WI38 (cell line): ENCODE results near the gene FBL.
"Not testable (repeated sequence)": the region's sequence is repeated elsewhere in the genome, so short reads cannot be mapped to it uniquely, and the experiment has no call there.

Experiments
- H3K4me3 ChIP-seq: 2 replicates; pipeline ENCODE4 v1.5.1; 2011; ENCODE audit warnings: low read depth, mild to moderate bottlenecking, control low read depth, low read length
- TF ChIP-seq, protein P1 (sequence below): IDR thresholded peaks from 2 replicates; pipeline ENCODE4 v1.5.1; 2012; ENCODE audit warnings: low read depth, mild to moderate bottlenecking, control low read depth, low read length

Gene FBL

DNA sequence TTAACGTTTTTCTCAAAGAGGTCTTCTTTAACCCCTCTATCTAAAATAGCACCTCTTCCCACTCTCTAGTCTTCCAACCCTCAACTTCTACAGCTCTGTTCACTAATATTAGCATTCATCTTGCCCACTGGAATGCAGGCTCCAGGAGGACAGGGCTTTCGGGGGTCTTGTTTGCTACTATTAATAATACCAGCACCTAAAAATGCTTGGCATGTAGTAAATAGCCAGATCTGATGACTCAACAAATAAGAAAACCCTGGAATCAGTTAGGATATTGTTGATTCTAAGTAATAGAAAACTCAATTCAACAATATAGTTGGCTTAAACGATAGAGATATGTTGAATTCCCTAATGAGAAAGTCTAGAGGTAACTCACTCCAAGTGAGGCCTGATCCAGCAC lies 26.4 kb downstream of the FBL start:
- no peak overlapping the region for H3K4me3 ChIP-seq
- TF ChIP-seq, protein P1, sequence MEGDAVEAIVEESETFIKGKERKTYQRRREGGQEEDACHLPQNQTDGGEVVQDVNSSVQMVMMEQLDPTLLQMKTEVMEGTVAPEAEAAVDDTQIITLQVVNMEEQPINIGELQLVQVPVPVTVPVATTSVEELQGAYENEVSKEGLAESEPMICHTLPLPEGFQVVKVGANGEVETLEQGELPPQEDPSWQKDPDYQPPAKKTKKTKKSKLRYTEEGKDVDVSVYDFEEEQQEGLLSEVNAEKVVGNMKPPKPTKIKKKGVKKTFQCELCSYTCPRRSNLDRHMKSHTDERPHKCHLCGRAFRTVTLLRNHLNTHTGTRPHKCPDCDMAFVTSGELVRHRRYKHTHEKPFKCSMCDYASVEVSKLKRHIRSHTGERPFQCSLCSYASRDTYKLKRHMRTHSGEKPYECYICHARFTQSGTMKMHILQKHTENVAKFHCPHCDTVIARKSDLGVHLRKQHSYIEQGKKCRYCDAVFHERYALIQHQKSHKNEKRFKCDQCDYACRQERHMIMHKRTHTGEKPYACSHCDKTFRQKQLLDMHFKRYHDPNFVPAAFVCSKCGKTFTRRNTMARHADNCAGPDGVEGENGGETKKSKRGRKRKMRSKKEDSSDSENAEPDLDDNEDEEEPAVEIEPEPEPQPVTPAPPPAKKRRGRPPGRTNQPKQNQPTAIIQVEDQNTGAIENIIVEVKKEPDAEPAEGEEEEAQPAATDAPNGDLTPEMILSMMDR = no peak

DNA sequence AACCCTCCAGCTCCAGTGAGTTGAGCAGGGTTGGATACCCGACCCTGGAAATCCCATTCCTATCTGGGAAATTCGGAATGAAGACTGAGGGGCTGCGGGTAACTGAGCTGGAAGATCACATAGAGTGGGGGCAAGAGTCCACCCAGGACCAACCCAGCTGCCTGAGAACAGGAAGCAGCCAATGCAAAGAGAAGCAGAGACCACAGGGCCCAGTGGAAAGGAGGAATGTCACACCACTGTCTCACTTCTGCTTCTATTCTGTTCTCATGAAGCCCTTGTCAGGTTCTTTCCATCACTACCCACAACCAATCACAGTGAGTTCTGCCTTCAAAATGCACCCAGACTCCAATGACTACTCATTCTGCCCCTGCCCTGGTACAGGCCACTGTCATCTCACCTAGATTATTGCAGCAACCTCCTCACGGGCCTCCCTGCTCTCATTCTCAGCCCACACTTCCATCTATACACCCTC lies 27.5 kb downstream of the FBL start:
- H3K4me3 ChIP-seq = no peak overlapping the region
- TF ChIP-seq, protein P1 = no peak

- H3K4me3 ChIP-seq = no peak overlapping the region
- TF ChIP-seq, protein P1 = no peak
Measured at GRCh38 chr19:39817888-39818561, 28.2 kb downstream of the FBL start.

DNA sequence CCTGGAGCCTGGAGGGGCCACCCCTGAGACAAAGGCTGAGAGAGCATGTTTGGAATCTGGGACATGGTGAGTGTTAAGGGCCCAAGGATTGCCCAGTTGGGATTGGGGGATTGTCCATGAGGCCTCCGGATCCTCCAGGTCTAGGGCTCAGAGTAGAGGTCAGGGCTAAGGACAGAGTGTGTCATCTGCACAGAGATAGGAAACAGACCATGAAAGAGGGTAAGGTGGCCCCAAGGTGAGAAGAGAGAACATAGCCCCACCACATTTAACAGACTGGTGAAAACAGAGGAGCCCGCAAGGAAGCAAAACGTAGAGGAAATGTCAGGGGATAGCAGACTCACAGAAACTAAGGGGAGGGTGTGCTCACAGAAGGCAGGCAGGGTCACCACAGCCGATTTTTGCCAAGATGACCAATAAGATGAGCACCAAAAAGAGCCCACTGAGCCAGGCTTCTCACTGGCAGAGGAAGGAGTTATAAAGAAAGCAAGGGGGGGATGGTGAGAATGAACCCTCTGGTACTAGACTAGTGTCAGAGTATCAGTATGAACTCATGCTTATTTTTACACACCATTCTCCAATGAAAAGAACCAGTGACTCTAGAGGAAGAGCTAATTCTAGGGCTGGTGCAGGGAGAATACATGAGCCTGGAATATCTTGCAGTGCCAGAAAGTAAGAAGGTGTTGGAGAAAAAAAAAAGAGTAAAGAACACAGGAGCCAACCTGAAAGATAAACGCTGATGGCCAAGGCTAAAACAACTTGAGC lies 29.7 kb downstream of the FBL start:
- no peak overlapping the region for H3K4me3 ChIP-seq
- TF ChIP-seq, protein P1 = no peak

DNA sequence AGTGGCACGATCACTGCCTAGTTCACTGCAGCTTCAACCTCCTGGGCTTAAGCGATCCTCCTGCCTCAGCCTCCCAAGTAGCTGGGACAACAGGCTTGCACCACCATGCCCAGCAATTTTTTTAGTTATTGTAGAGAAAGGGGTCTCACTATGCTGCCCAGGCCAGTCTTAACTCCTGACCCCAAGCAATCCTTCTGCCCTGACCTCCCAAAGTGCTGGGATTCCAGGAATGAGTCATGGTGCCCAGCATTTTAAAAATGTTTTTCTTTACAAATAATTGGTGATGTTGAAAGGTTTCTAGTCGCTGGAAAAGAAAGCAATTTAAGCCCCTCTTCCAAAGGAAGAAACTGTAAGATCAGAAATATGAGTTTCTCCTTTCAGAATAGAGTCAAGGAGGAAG lies 31.6 kb downstream of the FBL start:
- no peak overlapping the region for H3K4me3 ChIP-seq
- TF ChIP-seq, protein P1 = no peak

DNA sequence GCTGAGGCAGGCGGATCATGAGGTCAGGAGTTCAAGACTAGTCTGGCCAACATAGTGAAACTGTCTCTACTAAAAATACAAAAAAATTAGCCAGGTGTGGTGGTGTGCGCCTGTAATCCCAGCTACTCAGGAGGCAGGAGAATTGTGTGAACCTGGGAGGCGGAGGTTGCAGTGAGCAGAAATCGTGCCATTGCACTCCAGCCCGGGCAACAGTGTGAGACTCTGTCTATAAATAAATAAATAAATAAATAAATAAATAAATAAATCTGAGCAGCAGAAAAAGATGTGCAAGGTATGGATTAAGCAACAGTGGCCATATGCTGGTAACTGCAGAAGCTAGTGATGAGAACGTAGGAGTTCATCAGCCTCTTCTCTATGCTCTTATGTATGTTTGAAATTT lies 32.1 kb downstream of the FBL start:
- not testable (repeated sequence) for H3K4me3 ChIP-seq

GRCh38 chr19:39813264-39813993 lies 32.8 kb downstream of the FBL start:
- H3K4me3 ChIP-seq = no peak overlapping the region
- TF ChIP-seq, protein P1 = no peak
